SK-N-SH treated with all-trans-retinoic acid at 6 μM for 48 hours (cell line): ENCODE data around the gene NEIL3.

Experiments
- ATAC-seq: fragments of 200-7000 bp; cut with Tn5 transposase; 3 replicates; pipeline ENCODE4 v1.9.1; 2020; ENCODE audit warnings: mild to moderate bottlenecking, moderate library complexity
- ARNTL ChIP-seq: fragments of 450-650 bp; formaldehyde crosslinking; IDR thresholded peaks from 2 replicates; pipeline ENCODE4 v1.5.0; 2020; ENCODE audit warnings: low read depth, mild to moderate bottlenecking, moderate library complexity, borderline replicate concordance
- BACH2 ChIP-seq: fragments of 250-450 bp; sonication (Bioruptor Pico); IDR thresholded peaks from 2 replicates; pipeline ENCODE4 v1.9.0; 2021; ENCODE audit warnings: mild to moderate bottlenecking, borderline replicate concordance
- CSDC2 ChIP-seq: fragments of 250-450 bp; sonication (Bioruptor Pico); IDR thresholded peaks from 2 replicates; pipeline ENCODE4 v1.5.0; 2020; ENCODE audit warnings: mild to moderate bottlenecking, moderate library complexity
- ESRRG ChIP-seq: fragments of 250-450 bp; sonication (Bioruptor Pico); IDR thresholded peaks from 2 replicates; pipeline ENCODE4 v1.6.1; 2021; ENCODE audit warnings: mild to moderate bottlenecking
- GLIS3 ChIP-seq: fragments of 250-450 bp; sonication (Bioruptor Pico); IDR thresholded peaks from 2 replicates; pipeline ENCODE4 v1.5.0; 2020; ENCODE audit warnings: mild to moderate bottlenecking, moderate library complexity
- ISL1 ChIP-seq: fragments of 250-450 bp; sonication (Bioruptor Pico); IDR thresholded peaks from 2 replicates; pipeline ENCODE4 v2.1.2; 2022; ENCODE audit warnings: mild to moderate bottlenecking, moderate library complexity
- PPARA ChIP-seq: fragments of 250-450 bp; sonication (Bioruptor Pico); IDR thresholded peaks from 2 replicates; pipeline ENCODE4 v1.5.0; 2020; ENCODE audit warnings: mild to moderate bottlenecking, borderline replicate concordance
- RARB ChIP-seq: fragments of 250-450 bp; sonication (Bioruptor Pico); IDR thresholded peaks from 2 replicates; pipeline ENCODE4 v1.8.0; 2021; ENCODE audit warnings: mild to moderate bottlenecking, moderate library complexity
- TCF4 ChIP-seq: fragments of 250-450 bp; sonication (Bioruptor Pico); IDR thresholded peaks from 2 replicates; pipeline ENCODE4 v1.8.0; 2021; ENCODE audit warnings: mild to moderate bottlenecking, moderate library complexity, borderline replicate concordance
- TOX ChIP-seq: fragments of 250-450 bp; sonication (Bioruptor Pico); IDR thresholded peaks from 2 replicates; pipeline ENCODE4 v1.8.0; 2021; ENCODE audit warnings: mild to moderate bottlenecking, moderate library complexity, borderline replicate concordance
- ZC3H10 ChIP-seq: fragments of 250-450 bp; sonication (Bioruptor Pico); IDR thresholded peaks from 2 replicates; pipeline ENCODE4 v1.5.1; 2021; ENCODE audit warnings: mild to moderate bottlenecking, moderate library complexity
- ZFP3 ChIP-seq: fragments of 250-450 bp; sonication (Bioruptor Pico); IDR thresholded peaks from 2 replicates; pipeline ENCODE4 v1.5.0; 2020; ENCODE audit warnings: mild to moderate bottlenecking, moderate library complexity
- ZFP30 ChIP-seq: fragments of 450-650 bp; formaldehyde crosslinking; IDR thresholded peaks from 2 replicates; pipeline ENCODE4 v1.5.0; 2022; ENCODE audit warnings: mild to moderate bottlenecking, moderate library complexity
- ZNF565 ChIP-seq: fragments of 450-650 bp; formaldehyde crosslinking; conservative IDR thresholded peaks from 2 replicates; pipeline ENCODE4 v1.5.0; 2020; ENCODE audit warnings: low read depth, mild to moderate bottlenecking, moderate library complexity
- ZNF70 ChIP-seq: fragments of 450-650 bp; formaldehyde crosslinking; IDR thresholded peaks from 2 replicates; pipeline ENCODE4 v1.5.0; 2020; ENCODE audit warnings: mild to moderate bottlenecking, moderate library complexity
- TF ChIP-seq, protein P1 (sequence below): fragments of 250-450 bp; sonication (Bioruptor Pico); IDR thresholded peaks from 2 replicates; pipeline ENCODE4 v1.5.1; 2021; ENCODE audit warnings: mild to moderate bottlenecking, moderate library complexity
- TF ChIP-seq, protein P2 (sequence below): fragments of 250-450 bp; sonication (Bioruptor Pico); IDR thresholded peaks from 2 replicates; pipeline ENCODE4 v1.8.0; 2021; ENCODE audit warnings: low read depth, mild to moderate bottlenecking, moderate library complexity, borderline replicate concordance
- TF ChIP-seq, protein P3 (sequence below): fragments of 250-450 bp; sonication (Bioruptor Pico); IDR thresholded peaks from 2 replicates; pipeline ENCODE4 v1.5.0; 2020; ENCODE audit warnings: mild to moderate bottlenecking, moderate library complexity
- TF ChIP-seq, protein P4 (sequence below): fragments of 250-450 bp; sonication (Bioruptor Pico); IDR thresholded peaks from 2 replicates; pipeline ENCODE4 v1.8.0; 2020; ENCODE audit warnings: mild to moderate bottlenecking, moderate library complexity, borderline replicate concordance

The NEIL3 gene

DNA sequence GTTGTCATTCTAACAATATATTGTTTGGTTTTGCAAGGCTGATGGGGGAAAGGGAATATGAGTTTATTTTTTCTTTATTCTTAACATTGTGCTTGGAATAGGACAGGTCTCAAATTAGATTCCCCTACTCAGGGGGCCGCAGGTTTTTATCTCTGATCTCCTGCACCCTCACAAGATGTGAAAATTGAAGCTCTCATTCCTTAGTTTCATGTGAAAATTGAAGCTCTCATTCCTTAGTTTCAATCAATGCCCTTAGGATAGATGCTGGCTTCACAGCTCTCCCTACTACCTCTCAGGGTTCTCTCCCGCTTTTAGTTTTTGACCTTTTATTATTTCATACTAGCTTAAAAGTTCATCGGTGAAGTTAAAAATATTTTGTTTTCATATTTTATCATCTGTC lies 12.0 kb downstream of the NEIL3 start:
- TF ChIP-seq ZFP3 (CRISPR knock-in tag) (no peak), CSDC2 (CRISPR knock-in tag) (no peak), ZC3H10 (CRISPR knock-in tag) (no peak), TCF4 (no peak), TOX (CRISPR knock-in tag) (no peak), PPARA (CRISPR knock-in tag) (no peak), ISL1 (no peak)
- TF ChIP-seq, protein P1, sequence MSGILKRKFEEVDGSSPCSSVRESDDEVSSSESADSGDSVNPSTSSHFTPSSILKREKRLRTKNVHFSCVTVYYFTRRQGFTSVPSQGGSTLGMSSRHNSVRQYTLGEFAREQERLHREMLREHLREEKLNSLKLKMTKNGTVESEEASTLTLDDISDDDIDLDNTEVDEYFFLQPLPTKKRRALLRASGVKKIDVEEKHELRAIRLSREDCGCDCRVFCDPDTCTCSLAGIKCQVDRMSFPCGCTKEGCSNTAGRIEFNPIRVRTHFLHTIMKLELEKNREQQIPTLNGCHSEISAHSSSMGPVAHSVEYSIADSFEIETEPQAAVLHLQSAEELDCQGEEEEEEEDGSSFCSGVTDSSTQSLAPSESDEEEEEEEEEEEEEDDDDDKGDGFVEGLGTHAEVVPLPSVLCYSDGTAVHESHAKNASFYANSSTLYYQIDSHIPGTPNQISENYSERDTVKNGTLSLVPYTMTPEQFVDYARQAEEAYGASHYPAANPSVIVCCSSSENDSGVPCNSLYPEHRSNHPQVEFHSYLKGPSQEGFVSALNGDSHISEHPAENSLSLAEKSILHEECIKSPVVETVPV (CRISPR knock-in tag), result no peak
- TF ChIP-seq, protein P2, sequence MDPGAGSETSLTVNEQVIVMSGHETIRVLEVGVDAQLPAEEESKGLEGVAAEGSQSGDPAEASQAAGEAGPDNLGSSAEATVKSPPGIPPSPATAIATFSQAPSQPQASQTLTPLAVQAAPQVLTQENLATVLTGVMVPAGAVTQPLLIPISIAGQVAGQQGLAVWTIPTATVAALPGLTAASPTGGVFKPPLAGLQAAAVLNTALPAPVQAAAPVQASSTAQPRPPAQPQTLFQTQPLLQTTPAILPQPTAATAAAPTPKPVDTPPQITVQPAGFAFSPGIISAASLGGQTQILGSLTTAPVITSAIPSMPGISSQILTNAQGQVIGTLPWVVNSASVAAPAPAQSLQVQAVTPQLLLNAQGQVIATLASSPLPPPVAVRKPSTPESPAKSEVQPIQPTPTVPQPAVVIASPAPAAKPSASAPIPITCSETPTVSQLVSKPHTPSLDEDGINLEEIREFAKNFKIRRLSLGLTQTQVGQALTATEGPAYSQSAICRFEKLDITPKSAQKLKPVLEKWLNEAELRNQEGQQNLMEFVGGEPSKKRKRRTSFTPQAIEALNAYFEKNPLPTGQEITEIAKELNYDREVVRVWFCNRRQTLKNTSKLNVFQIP (CRISPR knock-in tag), result no peak
- TF ChIP-seq, protein P3, sequence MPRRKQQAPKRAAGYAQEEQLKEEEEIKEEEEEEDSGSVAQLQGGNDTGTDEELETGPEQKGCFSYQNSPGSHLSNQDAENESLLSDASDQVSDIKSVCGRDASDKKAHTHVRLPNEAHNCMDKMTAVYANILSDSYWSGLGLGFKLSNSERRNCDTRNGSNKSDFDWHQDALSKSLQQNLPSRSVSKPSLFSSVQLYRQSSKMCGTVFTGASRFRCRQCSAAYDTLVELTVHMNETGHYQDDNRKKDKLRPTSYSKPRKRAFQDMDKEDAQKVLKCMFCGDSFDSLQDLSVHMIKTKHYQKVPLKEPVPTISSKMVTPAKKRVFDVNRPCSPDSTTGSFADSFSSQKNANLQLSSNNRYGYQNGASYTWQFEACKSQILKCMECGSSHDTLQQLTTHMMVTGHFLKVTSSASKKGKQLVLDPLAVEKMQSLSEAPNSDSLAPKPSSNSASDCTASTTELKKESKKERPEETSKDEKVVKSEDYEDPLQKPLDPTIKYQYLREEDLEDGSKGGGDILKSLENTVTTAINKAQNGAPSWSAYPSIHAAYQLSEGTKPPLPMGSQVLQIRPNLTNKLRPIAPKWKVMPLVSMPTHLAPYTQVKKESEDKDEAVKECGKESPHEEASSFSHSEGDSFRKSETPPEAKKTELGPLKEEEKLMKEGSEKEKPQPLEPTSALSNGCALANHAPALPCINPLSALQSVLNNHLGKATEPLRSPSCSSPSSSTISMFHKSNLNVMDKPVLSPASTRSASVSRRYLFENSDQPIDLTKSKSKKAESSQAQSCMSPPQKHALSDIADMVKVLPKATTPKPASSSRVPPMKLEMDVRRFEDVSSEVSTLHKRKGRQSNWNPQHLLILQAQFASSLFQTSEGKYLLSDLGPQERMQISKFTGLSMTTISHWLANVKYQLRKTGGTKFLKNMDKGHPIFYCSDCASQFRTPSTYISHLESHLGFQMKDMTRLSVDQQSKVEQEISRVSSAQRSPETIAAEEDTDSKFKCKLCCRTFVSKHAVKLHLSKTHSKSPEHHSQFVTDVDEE (CRISPR knock-in tag), result no peak
- TF ChIP-seq, protein P4, sequence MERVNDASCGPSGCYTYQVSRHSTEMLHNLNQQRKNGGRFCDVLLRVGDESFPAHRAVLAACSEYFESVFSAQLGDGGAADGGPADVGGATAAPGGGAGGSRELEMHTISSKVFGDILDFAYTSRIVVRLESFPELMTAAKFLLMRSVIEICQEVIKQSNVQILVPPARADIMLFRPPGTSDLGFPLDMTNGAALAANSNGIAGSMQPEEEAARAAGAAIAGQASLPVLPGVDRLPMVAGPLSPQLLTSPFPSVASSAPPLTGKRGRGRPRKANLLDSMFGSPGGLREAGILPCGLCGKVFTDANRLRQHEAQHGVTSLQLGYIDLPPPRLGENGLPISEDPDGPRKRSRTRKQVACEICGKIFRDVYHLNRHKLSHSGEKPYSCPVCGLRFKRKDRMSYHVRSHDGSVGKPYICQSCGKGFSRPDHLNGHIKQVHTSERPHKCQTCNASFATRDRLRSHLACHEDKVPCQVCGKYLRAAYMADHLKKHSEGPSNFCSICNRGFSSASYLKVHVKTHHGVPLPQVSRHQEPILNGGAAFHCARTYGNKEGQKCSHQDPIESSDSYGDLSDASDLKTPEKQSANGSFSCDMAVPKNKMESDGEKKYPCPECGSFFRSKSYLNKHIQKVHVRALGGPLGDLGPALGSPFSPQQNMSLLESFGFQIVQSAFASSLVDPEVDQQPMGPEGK (CRISPR knock-in tag), result no peak
- no peak for ATAC-seq

DNA sequence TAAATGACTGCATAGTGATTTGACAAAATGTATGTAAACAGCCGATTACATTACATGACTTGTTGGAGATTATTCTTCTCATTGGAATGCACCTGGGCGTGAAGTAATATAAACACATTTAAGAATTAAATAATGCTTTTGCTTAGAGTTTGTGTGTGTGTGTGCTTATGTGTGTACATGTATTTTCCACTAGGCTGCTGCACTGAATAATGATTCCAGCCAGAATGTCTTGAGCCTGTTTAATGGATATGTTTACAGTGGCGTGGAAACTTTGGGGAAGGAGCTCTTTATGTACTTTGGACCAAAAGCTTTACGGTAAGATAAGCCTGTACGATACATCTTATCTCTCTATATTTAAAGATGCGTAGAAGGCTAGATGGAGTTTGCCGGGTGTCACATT lies 12.6 kb downstream of the NEIL3 start:
- TF ChIP-seq, protein P3 (CRISPR knock-in tag), result no peak
- TF ChIP-seq ZC3H10 (CRISPR knock-in tag) (no peak), ZNF565 (CRISPR knock-in tag) (no peak), TOX (CRISPR knock-in tag) (no peak), ZNF70 (CRISPR knock-in tag) (no peak), ISL1 (no peak), ESRRG (CRISPR knock-in tag) (no peak), ARNTL (CRISPR knock-in tag) (no peak), ZFP30 (no peak), PPARA (CRISPR knock-in tag) (no peak), RARB (no peak), GLIS3 (CRISPR knock-in tag) (no peak), CSDC2 (CRISPR knock-in tag) (no peak), BACH2 (CRISPR knock-in tag) (no peak)
- TF ChIP-seq, protein P1 (CRISPR knock-in tag), result no peak
- ATAC-seq, result peak; percentile 56
